Endothelial cell of umbilical vein (primary cell): ENCODE data around the gene NGLY1. TPM values are rescaled to one million over a fixed set of nuclear protein-coding genes. Genes with fewer than 3 reads are reported as not detected.

ENCODE experiments used
- BruUV-seq: library from RNA; stranded (reverse); fragments of 400-500 nt; replicated peaks from 2 replicates; lab custom pipeline; 2021; lab: Mats Ljungman, UMichigan
- CTCF ChIA-PET: fragments of 300-600, 350-600 bp; sonication (Branson Sonifier 250); formaldehyde crosslinking; loops from one replicate; lab custom pipeline; 2021; ENCODE audit warnings: antibody characterized with exemption, inconsistent platforms; lab: Charles Lee
- POLR2A ChIA-PET: fragments of 300-600, 350-600 bp; sonication (Branson Sonifier 250); formaldehyde crosslinking; loops from one replicate; lab custom pipeline; 2021; ENCODE audit warnings: antibody characterized with exemption, inconsistent platforms; lab: Charles Lee
- DNase-seq: peaks from one replicate; pipeline ENCODE4 v3.0.0-alpha.2; 2011; ENCODE audit warnings: low read depth, low spot score
- FAIRE-seq: peaks from 2 replicates; lab custom pipeline; 2011; peaks lifted over from hg19 to GRCh38; lab: Jason Lieb, UNC
- H2AFZ ChIP-seq: 2 replicates; pipeline ENCODE4 v1.6.0; 2012; ENCODE audit warnings: low read depth, low read length, control low read depth, inconsistent platforms
- H3K27ac ChIP-seq: 2 replicates; pipeline ENCODE4 v1.5.1; 2011; ENCODE audit warnings: low read depth, mild to moderate bottlenecking, control low read depth, low read length, moderate library complexity; ENCODE audit not compliant: insufficient read depth
- H3K27me3 ChIP-seq, 2 experiments: 2 replicates each; pipeline versions ENCODE4 v1.6.0 to v1.6.1; 2011; ENCODE audit warnings: low read length in 2 of 2, mixed read lengths in 1 of 2; ENCODE audit not compliant: control insufficient read depth in 2 of 2, insufficient read depth in 2 of 2
- H3K36me3 ChIP-seq, 2 experiments: 2 replicates in 1 of 2; 3 replicates in 1 of 2; pipeline ENCODE4 v1.5.1; 2011; ENCODE audit warnings: low read length in 2 of 2, mild to moderate bottlenecking in 1 of 2, moderate library complexity in 1 of 2; ENCODE audit not compliant: control insufficient read depth in 2 of 2, insufficient read depth in 2 of 2; ENCODE audit errors: extremely low read depth in 1 of 2
- H3K4me1 ChIP-seq: 3 replicates; pipeline ENCODE4 v1.5.1; 2011; ENCODE audit warnings: mild to moderate bottlenecking, low read length; ENCODE audit not compliant: control insufficient read depth, insufficient read depth; ENCODE audit errors: extremely low read depth
- H3K4me2 ChIP-seq: 2 replicates; pipeline ENCODE4 v1.6.1; 2011; ENCODE audit warnings: low read length, control low read depth, mixed read lengths; ENCODE audit not compliant: insufficient read depth
- H3K4me3 ChIP-seq, 3 experiments: fragments of 200-600 bp in 1 of 3; sonication (generic), shearing (Covaris generic) in 1 of 3; replicated peaks in 1 of 3; 2 replicates each; pipeline ENCODE4 v1.5.1; 2011 to 2016; ENCODE audit warnings: control low read depth in 3 of 3, low read length in 3 of 3, mild to moderate bottlenecking in 2 of 3, inconsistent platforms in 1 of 3, low read depth in 1 of 3, moderate library complexity in 1 of 3; ENCODE audit not compliant: insufficient read depth in 1 of 3
- H3K79me2 ChIP-seq: 2 replicates; pipeline ENCODE4 v1.6.0; 2012; ENCODE audit warnings: low read length, inconsistent platforms; ENCODE audit not compliant: control insufficient read depth, insufficient read depth
- H3K9ac ChIP-seq: replicated peaks from 2 replicates; pipeline ENCODE3; 2011; ENCODE audit warnings: low read length, control low read depth; ENCODE audit not compliant: insufficient read depth; ENCODE audit errors: extremely low read depth
- H3K9me1 ChIP-seq: replicated peaks from 3 replicates; pipeline ENCODE4 v1.6.0; 2011; ENCODE audit warnings: mild to moderate bottlenecking, low read length; ENCODE audit not compliant: control insufficient read depth, insufficient read depth; ENCODE audit errors: extremely low read depth
- H3K9me3 ChIP-seq: replicated peaks from 2 replicates; pipeline ENCODE4 v1.5.1; 2012; ENCODE audit warnings: low read length, inconsistent platforms; ENCODE audit not compliant: control insufficient read depth, insufficient read depth
- H4K20me1 ChIP-seq: replicated peaks from 2 replicates; pipeline ENCODE3; 2011; ENCODE audit warnings: mild to moderate bottlenecking, low read length; ENCODE audit not compliant: control insufficient read depth, insufficient read depth; ENCODE audit errors: extremely low read depth
- CTCF ChIP-seq, 2 donors: IDR thresholded peaks; 1 replicate in 1 of 2; 2 replicates in 1 of 2; pipeline ENCODE4 v1.5.1; 2011; ENCODE audit warnings: low read length in 2 of 2, mild to moderate bottlenecking in 2 of 2, moderate library complexity in 2 of 2, control low read depth in 1 of 2, inconsistent platforms in 1 of 2, low read depth in 1 of 2; ENCODE audit not compliant: insufficient read depth in 1 of 2; ENCODE audit errors: extremely low read depth in 1 of 2
- EZH2 ChIP-seq: IDR thresholded peaks from 2 replicates; pipeline ENCODE4 v1.6.1; 2012; ENCODE audit warnings: borderline replicate concordance, low read depth, mild to moderate bottlenecking, moderate library complexity, low read length, inconsistent platforms; ENCODE audit not compliant: severe bottlenecking
- FOS ChIP-seq: IDR thresholded peaks from 2 replicates; pipeline ENCODE4 v1.6.1; 2011; ENCODE audit warnings: mild to moderate bottlenecking, low read length, moderate library complexity, borderline replicate concordance; ENCODE audit not compliant: insufficient read depth
- GATA2 ChIP-seq: IDR thresholded peaks from 2 replicates; pipeline ENCODE4 v1.7.0; 2011; ENCODE audit warnings: low read depth, mild to moderate bottlenecking, moderate library complexity, mixed read lengths, low read length; ENCODE audit not compliant: insufficient read length, insufficient read depth
- JUN ChIP-seq: IDR thresholded peaks from 2 replicates; pipeline ENCODE4 v1.6.1; 2011; ENCODE audit warnings: borderline replicate concordance, low read depth; ENCODE audit not compliant: insufficient read length, insufficient read depth
- MAX ChIP-seq: IDR thresholded peaks from 2 replicates; pipeline ENCODE4 v1.6.1; 2011; ENCODE audit not compliant: insufficient read depth, insufficient read length
- MYC ChIP-seq: IDR thresholded peaks from one replicate; pipeline ENCODE4 v1.6.1; 2011; ENCODE audit warnings: mild to moderate bottlenecking, low read depth, low read length
- POLR2A ChIP-seq: IDR thresholded peaks from 2 replicates; pipeline ENCODE4 v1.6.1; 2012; ENCODE audit warnings: low read depth, mild to moderate bottlenecking, control low read depth, low read length
- POLR2AphosphoS5 ChIP-seq: IDR thresholded peaks from 2 replicates; pipeline ENCODE4 v1.6.1; 2012; ENCODE audit warnings: low read depth, mild to moderate bottlenecking, control low read depth, low read length, moderate library complexity; ENCODE audit not compliant: insufficient read depth
- dilution Hi-C: fragments of 300-500 bp; cut with MboI; formaldehyde crosslinking; loops from one replicate; pipeline ENCODE4 v1.15.0; 2019; ENCODE audit warnings: low sequenced_read_pairs; ENCODE audit not compliant: extremely low pct_ligation_motif_present
- intact Hi-C: fragments of 100-400 bp; cut with micrococcal nuclease; formaldehyde crosslinking; loops from one replicate; pipeline ENCODE4 v1.10.0; 2022
- polyA plus RNA-seq, 4 experiments: library from polyadenylated mRNA; depleted of rRNA in 3 of 4; stranded (reverse) in 3 of 4; unstranded in 1 of 4; fragments of >200 nt; gene quantifications; 2 replicates each; pipeline versions ENCODE4 v1.2.1 to v1.2.3, GENCODE V29; 2011 to 2012; ENCODE audit warnings: missing spikeins in 1 of 4
- total RNA-seq: library from RNA; stranded (reverse); gene quantifications from 2 replicates; pipeline ENCODE4 v1.2.3, GENCODE V29; 2021

Gene NGLY1
- total and polyA plus RNA-seq, 2 donors (not counting 3 experiments of a cell fraction or from before 2014, with no cell fraction given), result 5.3 to 29.6 TPM

GRCh38 chr3:25727316-25727715 lies 55.9 kb downstream of the NGLY1 start:
- DNase-seq, result no peak
- CTCF ChIA-PET, result interaction anchor here (0.8 to 1.7 kb wide), 3 partner anchors 14 to 130 kb away, joined by 4 read pairs; no protein-coding TSS in a partner anchor
- BruUV-seq, result no TSS peak
- H3K4me1 ChIP-seq, result no peaks in the 10 kb centered on the region
- no peaks in the 10 kb centered on the region for H4K20me1 ChIP-seq
- H3K36me3 ChIP-seq, result peaks cover 4 to 5% of the 10 kb centered on the region in 2 experiments
- POLR2A ChIA-PET, result no interaction called here
- intact Hi-C loops (no loop called here), dilution Hi-C loops (no loop called here)
- no peaks in the 10 kb centered on the region for H3K9me1 ChIP-seq
- no peak overlapping the region for H2AFZ ChIP-seq
- no peaks in the 10 kb centered on the region for H3K27me3 ChIP-seq
- no peak overlapping the region for H3K4me2 ChIP-seq
- H3K27ac ChIP-seq, result no peak overlapping the region
- TF ChIP-seq POLR2A, result no peak
- no peak for TF ChIP-seq EZH2
- no peak for TF ChIP-seq FOS
- TF ChIP-seq MAX, result no peak
- no peak for TF ChIP-seq MYC
- no peak for TF ChIP-seq CTCF (IDR thresholded peaks at IDR 0.05; ENCODE audit: extremely low read depth in 1 of 2, insufficient read depth in 1 of 2, low read depth in 1 of 2, low read length in 2 of 2)
- no peak for TF ChIP-seq GATA2
- H3K4me3 ChIP-seq, result no peak overlapping the region
- H3K9me3 ChIP-seq, result no peaks in the 10 kb centered on the region
- no peak overlapping the region for H3K9ac ChIP-seq
- no peaks in the 10 kb centered on the region for H3K79me2 ChIP-seq
- FAIRE-seq, result no peak

- BruUV-seq, result no TSS peak
- H3K27me3 ChIP-seq, result no peaks in the 10 kb centered on the region
- no peaks in the 10 kb centered on the region for H3K9me3 ChIP-seq
- H3K4me2 ChIP-seq, result no peak overlapping the region
- TF ChIP-seq MYC (no peak), JUN (no peak), GATA2 (no peak), FOS (no peak), CTCF (IDR thresholded peaks at IDR 0.05; ENCODE audit: extremely low read depth in 1 of 2, insufficient read depth in 1 of 2, low read depth in 1 of 2, low read length in 2 of 2) (no peak), POLR2AphosphoS5 (no peak), MAX (no peak), EZH2 (no peak), POLR2A (no peak)
- no peak overlapping the region for H3K9ac ChIP-seq
- FAIRE-seq (no peak), DNase-seq (no peak)
- H3K27ac ChIP-seq, result no peak overlapping the region
- intact Hi-C loops (no loop called here), dilution Hi-C loops (no loop called here)
- no peak overlapping the region for H3K4me3 ChIP-seq
- CTCF ChIA-PET, result no interaction called here
- H3K9me1 ChIP-seq, result no peaks in the 10 kb centered on the region
- POLR2A ChIA-PET, result no interaction called here
- H3K36me3 ChIP-seq, result peaks cover 2 to 5% of the 10 kb centered on the region in 2 experiments
- no peak overlapping the region for H2AFZ ChIP-seq
- no peaks in the 10 kb centered on the region for H4K20me1 ChIP-seq
- no peaks in the 10 kb centered on the region for H3K4me1 ChIP-seq
- H3K79me2 ChIP-seq, result no peaks in the 10 kb centered on the region
These were observed 57.4 kb downstream of the NGLY1 start for GRCh38 chr3:25725810-25726209.
